ENCODE measurements around the gene ADIPOR2.
A peak's percentile ranks its signal among the peaks of the same experiment; 100 is the strongest.

The ADIPOR2 gene

GRCh38 chr12:1793426-1794210, 102.7 kb downstream of the ADIPOR2 start:
- no peaks in the 10 kb centered on the region for H3K27me3 ChIP-seq (ENCODE audit: insufficient read depth, low read length)
- H4K20me1 ChIP-seq (ENCODE audit: insufficient read depth, low read length), result no peaks in the 10 kb centered on the region
- H3K79me2 ChIP-seq (ENCODE audit: insufficient read depth, low read length), result no peaks in the 10 kb centered on the region
- H3K4me2 ChIP-seq (ENCODE audit: low read length), result no peak overlapping the region
- H2AFZ ChIP-seq (ENCODE audit: low read length), result no peak overlapping the region
- H3K4me1 ChIP-seq (ENCODE audit: insufficient read depth, low read length, severe bottlenecking), result peaks cover 36% of the 10 kb centered on the region
- no peak overlapping the region for H3K4me3 ChIP-seq (ENCODE audit: low read depth, low read length, poor library complexity, severe bottlenecking)
- H3K27ac ChIP-seq (ENCODE audit: low read depth, low read length, poor library complexity, severe bottlenecking), result no peak overlapping the region
- TF ChIP-seq EZH2 (IDR thresholded peaks at IDR 0.05; ENCODE audit: borderline replicate concordance, low read length), result no peak
- TF ChIP-seq, protein P1, sequence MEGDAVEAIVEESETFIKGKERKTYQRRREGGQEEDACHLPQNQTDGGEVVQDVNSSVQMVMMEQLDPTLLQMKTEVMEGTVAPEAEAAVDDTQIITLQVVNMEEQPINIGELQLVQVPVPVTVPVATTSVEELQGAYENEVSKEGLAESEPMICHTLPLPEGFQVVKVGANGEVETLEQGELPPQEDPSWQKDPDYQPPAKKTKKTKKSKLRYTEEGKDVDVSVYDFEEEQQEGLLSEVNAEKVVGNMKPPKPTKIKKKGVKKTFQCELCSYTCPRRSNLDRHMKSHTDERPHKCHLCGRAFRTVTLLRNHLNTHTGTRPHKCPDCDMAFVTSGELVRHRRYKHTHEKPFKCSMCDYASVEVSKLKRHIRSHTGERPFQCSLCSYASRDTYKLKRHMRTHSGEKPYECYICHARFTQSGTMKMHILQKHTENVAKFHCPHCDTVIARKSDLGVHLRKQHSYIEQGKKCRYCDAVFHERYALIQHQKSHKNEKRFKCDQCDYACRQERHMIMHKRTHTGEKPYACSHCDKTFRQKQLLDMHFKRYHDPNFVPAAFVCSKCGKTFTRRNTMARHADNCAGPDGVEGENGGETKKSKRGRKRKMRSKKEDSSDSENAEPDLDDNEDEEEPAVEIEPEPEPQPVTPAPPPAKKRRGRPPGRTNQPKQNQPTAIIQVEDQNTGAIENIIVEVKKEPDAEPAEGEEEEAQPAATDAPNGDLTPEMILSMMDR (IDR thresholded peaks at IDR 0.05; ENCODE audit: low read length), result no peak
- H3F3A ChIP-seq (ENCODE audit: insufficient read depth, low read length), result no peaks in the 10 kb centered on the region
- no peaks in the 10 kb centered on the region for H3K9me2 ChIP-seq (ENCODE audit: low read depth, low read length)
- 0 out of 2 replicates have a peak, but pooled peaks cover 3% of the 10 kb centered on the region for H3K36me3 ChIP-seq (ENCODE audit: insufficient read depth, low read length)
- no peaks in the 10 kb centered on the region for H3K9me3 ChIP-seq (ENCODE audit: low read length)
- H3K9ac ChIP-seq (ENCODE audit: low read length), result no peak overlapping the region

GRCh38 chr12:1794440-1795090, 103.7 kb downstream of the ADIPOR2 start:
- H4K20me1 ChIP-seq (ENCODE audit: insufficient read depth, low read length), result no peaks in the 10 kb centered on the region
- H3K4me2 ChIP-seq (ENCODE audit: low read length), result no peak overlapping the region
- TF ChIP-seq, protein P1 (IDR thresholded peaks at IDR 0.05; ENCODE audit: low read length), result no peak
- TF ChIP-seq EZH2 (IDR thresholded peaks at IDR 0.05; ENCODE audit: borderline replicate concordance, low read length), result no peak
- no peaks in the 10 kb centered on the region for H3K9me2 ChIP-seq (ENCODE audit: low read depth, low read length)
- no peak overlapping the region for H3K27ac ChIP-seq (ENCODE audit: low read depth, low read length, poor library complexity, severe bottlenecking)
- H2AFZ ChIP-seq (ENCODE audit: low read length), result no peak overlapping the region
- no peak overlapping the region for H3K4me3 ChIP-seq (ENCODE audit: low read depth, low read length, poor library complexity, severe bottlenecking)
- no peaks in the 10 kb centered on the region for H3K27me3 ChIP-seq (ENCODE audit: insufficient read depth, low read length)
- H3K36me3 ChIP-seq (ENCODE audit: insufficient read depth, low read length), result no peaks in the 10 kb centered on the region
- H3K79me2 ChIP-seq (ENCODE audit: insufficient read depth, low read length), result no peaks in the 10 kb centered on the region
- peaks cover 36% of the 10 kb centered on the region for H3K4me1 ChIP-seq (ENCODE audit: insufficient read depth, low read length, severe bottlenecking)
- no peaks in the 10 kb centered on the region for H3F3A ChIP-seq (ENCODE audit: insufficient read depth, low read length)
- H3K9me3 ChIP-seq (ENCODE audit: low read length), result no peaks in the 10 kb centered on the region
- no peak overlapping the region for H3K9ac ChIP-seq (ENCODE audit: low read length)

DNA sequence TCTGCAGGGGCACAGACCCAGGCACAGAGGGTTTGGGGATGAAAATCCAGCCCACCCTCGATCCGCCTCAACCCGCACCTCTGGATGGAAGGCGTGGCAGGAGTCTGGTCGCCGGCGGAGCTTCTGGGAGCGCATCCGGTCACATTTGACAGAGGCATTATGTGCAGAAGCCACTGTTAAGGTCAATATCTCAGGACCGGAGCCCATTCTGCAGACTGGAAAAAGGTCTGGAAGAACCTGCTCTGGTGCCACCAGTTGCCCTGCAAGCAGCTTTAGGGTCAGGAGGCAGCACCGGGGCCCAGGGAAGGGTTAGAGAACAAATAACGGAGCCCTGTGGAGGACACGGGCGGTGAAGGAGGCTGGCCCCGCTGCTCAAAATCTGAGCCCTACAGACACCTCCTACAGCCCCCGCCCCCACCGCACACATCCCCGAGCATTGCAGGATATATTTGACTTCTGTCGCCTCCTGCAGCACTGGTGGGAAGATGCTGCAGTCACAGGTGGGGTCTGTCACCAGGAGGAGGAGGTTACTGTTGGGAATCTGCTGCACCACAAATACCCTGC, 104.4 kb downstream of the ADIPOR2 start:
- Histone ChIP-seq H3K4me2 (ENCODE audit: low read length) (peak overlapping the region; percentile 76), H3K79me2 (ENCODE audit: insufficient read depth, low read length) (no peaks in the 10 kb centered on the region), H3K27ac (ENCODE audit: low read depth, low read length, poor library complexity, severe bottlenecking) (no peak overlapping the region), H3K9me2 (ENCODE audit: low read depth, low read length) (no peaks in the 10 kb centered on the region), H3K4me1 (ENCODE audit: insufficient read depth, low read length, severe bottlenecking) (peaks cover 35% of the 10 kb centered on the region), H4K20me1 (ENCODE audit: insufficient read depth, low read length) (no peaks in the 10 kb centered on the region), H3K9me3 (ENCODE audit: low read length) (no peaks in the 10 kb centered on the region), H3K36me3 (ENCODE audit: insufficient read depth, low read length) (no peaks in the 10 kb centered on the region), H2AFZ (ENCODE audit: low read length) (no peak overlapping the region), H3F3A (ENCODE audit: insufficient read depth, low read length) (no peaks in the 10 kb centered on the region), H3K4me3 (ENCODE audit: low read depth, low read length, poor library complexity, severe bottlenecking) (peak overlapping the region; percentile 31), H3K27me3 (ENCODE audit: insufficient read depth, low read length) (no peaks in the 10 kb centered on the region), H3K9ac (ENCODE audit: low read length) (peak overlapping the region; percentile 32; the same call in 1 of the 2 replicates)
- TF ChIP-seq EZH2 (IDR thresholded peaks at IDR 0.05; ENCODE audit: borderline replicate concordance, low read length), result no peak
- TF ChIP-seq, protein P1 (IDR thresholded peaks at IDR 0.05; ENCODE audit: low read length), result no peak

All from OCI-LY1 (cell line).